Lower leg skin (tissue), 3 donors: ENCODE results near the gene SCGN.

ENCODE experiments used
- POLR2A ChIP-seq, 2 donors: fragments of 450-650 bp; IDR thresholded peaks; one replicate each; pipeline ENCODE4 v1.6.1; 2016 to 2017; ENCODE audit warnings: antibody characterized with exemption in 2 of 2, mild to moderate bottlenecking in 1 of 2, moderate library complexity in 1 of 2
- TF ChIP-seq, protein P1 (sequence below), 3 donors: fragments of 450-650 bp; IDR thresholded peaks; one replicate each; pipeline ENCODE4 v1.5.1; 2016; ENCODE audit warnings: antibody characterized with exemption in 3 of 3, mild to moderate bottlenecking in 3 of 3, moderate library complexity in 2 of 3

- TF ChIP-seq, protein P1, sequence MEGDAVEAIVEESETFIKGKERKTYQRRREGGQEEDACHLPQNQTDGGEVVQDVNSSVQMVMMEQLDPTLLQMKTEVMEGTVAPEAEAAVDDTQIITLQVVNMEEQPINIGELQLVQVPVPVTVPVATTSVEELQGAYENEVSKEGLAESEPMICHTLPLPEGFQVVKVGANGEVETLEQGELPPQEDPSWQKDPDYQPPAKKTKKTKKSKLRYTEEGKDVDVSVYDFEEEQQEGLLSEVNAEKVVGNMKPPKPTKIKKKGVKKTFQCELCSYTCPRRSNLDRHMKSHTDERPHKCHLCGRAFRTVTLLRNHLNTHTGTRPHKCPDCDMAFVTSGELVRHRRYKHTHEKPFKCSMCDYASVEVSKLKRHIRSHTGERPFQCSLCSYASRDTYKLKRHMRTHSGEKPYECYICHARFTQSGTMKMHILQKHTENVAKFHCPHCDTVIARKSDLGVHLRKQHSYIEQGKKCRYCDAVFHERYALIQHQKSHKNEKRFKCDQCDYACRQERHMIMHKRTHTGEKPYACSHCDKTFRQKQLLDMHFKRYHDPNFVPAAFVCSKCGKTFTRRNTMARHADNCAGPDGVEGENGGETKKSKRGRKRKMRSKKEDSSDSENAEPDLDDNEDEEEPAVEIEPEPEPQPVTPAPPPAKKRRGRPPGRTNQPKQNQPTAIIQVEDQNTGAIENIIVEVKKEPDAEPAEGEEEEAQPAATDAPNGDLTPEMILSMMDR (IDR thresholded peaks at IDR 0.05): no peak
- no peak for TF ChIP-seq POLR2A (IDR thresholded peaks at IDR 0.05)
Observed at GRCh38 chr6:25681848-25682247, 29.8 kb downstream of the SCGN start.
